Measurements from ENCODE around the gene UBE2F.
"Not testable (repeated sequence)": the region's sequence is repeated elsewhere in the genome, so short reads cannot be mapped to it uniquely, and the experiment has no call there.

The UBE2F gene

DNA sequence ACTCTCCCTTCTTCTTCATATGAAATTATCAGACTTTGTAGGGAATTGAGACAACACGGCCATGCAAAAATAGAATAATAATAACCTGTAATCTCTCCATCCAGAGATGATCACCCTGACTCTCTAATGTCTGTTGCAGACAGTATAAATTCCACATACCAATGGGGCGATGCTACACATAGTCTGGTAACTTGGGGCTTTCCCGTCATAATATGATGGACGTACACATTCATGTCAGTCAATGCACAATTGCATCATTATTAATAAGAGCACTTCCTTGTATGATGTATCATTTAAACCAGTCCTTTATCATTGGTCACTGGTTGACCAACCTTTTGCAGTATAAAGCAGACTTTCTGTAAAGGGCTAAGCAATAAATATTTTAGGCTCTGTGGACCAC lies 54.5 kb downstream of the UBE2F start:
- no peak for DNase-seq (ENCODE audit: low read depth)

DNA sequence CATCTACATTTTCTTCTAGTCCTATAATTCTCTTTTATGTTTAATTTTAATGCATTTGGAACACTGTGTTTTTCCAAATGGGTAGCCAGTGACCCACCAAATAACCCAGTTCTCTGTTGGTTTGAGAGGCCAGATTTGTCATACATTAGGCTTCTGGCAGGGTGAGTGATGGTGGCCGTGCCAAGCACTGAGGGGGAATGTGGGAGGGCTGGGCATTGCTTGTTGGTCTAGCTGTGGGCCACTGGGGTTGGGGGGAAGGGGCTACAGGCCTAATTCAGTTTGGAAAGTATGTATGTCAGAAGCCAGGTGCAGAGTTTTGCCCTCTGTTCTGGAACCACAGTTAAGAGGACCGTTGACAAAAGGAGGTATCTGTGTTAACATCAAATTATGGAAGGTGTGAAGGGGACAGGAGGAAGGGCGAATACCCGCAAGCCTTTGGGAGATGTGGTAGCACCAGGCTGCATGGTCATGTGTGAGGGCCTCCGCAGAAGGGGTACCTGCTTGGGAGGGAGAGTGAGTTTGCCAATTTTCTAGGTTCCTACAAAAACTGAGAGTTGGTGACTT lies 55.9 kb downstream of the UBE2F start:
- no peak for DNase-seq (ENCODE audit: low read depth)

DNA sequence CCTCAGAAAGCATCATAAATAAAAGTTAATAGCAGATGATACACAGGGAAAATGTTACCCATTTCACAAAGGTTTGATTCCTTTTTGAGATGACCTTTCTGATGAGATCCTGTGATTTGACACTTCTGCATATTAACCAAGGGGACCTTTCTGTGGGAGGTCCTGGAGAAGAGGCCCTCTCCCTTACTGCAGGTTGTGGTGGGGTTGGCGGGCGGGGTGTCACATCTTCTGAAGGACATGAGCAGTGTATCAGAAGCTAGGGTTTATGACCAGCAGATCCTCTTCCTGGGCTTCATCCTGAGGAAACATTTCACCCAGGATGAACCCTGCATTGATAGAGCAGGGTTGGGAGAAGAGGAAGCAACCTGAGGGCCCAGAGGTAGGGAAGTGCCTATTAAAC lies 56.8 kb downstream of the UBE2F start:
- no peak for DNase-seq (ENCODE audit: low read depth)

DNA sequence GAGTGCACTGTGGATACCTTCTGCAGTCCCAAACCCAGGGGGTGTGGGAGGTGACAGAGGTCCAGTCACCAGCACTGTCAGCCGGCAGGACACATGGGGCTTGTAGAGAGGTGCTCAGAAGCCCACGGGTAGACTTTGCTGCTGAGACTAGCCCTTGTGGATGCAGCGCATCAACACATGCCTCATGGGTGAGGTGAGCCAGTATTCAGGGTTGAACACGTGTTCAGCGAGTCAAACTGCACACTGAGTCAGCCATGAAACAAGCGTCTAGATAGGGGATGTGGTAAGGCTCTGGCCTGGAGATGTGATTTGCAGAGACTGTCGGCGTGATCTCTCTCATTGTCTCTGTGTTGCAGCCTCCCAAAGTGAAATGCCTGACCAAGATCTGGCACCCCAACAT lies 58.2 kb downstream of the UBE2F start:
- peak; percentile 8 for DNase-seq (ENCODE audit: low read depth)

DNA sequence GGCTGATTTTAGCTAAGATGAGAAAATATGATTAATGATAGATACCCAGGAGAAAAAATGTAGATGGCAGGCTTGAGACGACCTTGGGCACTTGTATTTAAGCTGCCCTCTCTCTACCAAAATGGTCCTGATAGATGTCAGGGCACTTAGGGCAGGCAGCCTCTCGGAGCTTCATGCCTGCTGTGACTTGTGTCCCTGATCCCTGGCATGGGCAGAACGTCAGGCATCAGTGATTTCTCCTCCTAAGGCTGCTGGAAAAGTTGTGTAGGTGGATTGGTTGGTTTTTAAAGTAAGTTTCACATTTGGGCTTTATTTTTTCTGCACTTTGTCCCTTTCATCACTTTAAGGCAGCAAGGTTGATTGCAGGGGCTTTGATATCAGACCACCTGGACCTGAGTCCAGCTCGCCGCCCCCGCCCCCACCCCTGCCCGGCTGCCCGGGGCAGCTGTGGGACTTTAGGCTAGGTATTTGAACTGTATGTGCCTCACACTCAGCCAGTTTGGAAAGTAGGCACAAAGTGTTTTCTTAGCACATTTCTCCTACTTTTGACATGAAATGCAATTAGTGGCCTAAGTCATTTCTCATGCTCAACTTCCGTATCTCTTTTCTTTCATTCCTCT lies 59.0 kb downstream of the UBE2F start:
- DNase-seq (ENCODE audit: low read depth): no peak

DNA sequence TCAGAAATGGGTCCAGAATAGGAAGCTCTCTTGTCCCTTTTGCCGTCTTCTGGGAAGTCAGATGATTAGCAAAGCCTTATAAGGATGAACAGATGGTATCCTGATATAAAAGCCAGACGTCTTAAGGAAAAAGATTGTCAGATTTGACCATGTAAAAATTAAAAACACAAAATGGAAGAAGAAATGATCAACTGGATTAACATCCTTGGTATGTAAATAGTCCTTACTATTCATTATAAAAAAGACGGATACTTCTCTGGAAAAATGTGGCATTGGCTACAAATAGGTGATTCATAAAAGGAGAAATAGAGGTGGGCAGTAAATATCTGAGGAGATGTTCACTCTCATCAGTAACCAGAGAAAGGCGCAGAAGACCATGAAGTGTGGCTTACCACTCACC lies 60.2 kb downstream of the UBE2F start:
- no peak for DNase-seq (ENCODE audit: low read depth)

DNA sequence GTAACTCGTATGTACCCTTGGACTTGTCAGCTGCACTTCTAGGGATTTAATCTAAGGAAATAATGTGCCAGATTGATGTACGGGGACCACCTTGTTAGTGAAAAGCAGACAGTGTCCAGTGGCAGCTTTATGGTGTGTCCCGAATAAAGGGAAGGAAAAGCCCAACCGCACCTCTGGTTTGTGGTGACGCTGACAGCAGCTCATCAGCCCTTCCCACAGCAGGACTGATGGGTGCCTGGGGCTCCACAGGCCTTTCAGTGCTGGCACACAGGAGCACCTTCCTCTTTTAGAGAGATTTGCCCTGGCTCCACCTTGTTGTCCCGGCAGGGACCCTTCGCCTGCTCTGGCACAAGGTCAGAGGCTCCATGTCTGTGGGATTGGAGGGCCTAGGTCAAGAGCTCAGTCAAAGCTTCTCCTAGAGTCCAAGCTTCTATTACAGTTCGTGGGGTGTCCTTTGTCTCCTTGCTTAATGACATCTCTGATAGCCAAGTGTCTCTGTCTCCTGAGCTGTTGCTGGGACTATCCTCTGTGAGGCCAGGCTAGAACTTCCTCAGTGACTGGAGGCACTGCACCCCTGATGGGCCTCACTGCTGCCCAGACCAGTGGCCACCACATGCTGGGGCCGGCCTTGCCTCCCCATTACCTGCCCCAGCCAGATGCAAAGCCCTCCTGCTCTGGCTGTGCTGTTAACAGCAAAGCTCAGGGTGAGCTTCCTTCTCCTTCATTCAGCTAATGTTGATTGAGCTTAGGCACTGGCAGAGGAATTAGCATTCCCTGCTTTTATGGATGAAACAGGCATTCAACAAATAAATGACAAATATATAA lies 61.0 kb downstream of the UBE2F start:
- DNase-seq (ENCODE audit: low read depth): no peak

DNA sequence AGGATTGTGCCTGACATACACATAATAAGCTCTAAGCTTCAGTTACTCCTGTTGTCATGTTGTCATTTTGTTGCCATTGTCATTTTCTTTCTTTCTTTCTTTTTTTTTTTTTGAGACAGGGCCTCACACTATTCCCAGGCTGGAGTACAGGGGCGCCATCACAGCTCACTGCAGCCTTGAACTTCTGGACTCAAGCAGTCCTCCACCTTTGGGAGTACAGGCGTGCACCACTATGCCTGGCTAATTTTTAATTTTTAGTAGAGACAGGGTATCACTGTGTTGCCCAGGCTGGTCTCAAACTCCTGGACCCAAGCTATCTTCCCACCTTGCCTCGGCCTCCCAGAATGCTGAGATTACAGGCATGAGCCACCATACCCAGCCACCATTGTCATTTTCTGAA lies 63.0 kb downstream of the UBE2F start:
- no peak for DNase-seq (ENCODE audit: low read depth)

DNA sequence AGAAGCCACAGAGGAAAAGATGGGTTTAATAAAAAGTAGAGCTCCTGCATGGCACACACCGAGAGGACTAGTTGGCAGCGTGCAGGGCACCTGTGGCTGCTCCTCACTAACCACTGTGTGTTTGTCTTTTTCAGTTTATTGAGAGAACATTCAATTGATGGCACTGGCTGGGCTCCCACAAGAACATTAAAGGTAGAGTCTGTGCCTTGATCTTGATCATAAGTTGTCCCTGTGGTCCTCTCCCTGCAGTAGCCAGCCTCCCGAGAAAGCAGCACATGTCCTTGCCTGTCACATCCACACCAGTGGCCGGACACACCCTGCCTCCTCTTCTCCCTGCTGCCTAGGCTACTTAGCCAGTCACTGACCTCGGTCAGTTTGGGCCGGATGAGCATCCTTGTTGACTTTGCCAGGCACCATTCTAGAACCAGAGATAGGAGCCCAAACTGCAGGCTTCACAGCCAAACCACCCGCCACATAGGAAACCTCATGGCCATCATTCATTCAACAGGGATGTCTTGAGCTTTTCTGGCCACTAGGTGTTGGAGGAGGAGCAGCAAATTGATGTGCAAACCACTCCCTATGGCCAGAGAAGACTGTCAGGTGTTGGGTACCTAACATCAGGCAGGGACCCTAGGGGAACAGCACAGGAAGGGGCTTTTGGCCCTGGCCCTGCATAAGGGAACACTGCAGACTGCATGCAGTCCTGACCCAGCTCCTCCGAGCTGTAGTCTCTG lies 63.8 kb downstream of the UBE2F start:
- DNase-seq (ENCODE audit: low read depth): no peak

DNA sequence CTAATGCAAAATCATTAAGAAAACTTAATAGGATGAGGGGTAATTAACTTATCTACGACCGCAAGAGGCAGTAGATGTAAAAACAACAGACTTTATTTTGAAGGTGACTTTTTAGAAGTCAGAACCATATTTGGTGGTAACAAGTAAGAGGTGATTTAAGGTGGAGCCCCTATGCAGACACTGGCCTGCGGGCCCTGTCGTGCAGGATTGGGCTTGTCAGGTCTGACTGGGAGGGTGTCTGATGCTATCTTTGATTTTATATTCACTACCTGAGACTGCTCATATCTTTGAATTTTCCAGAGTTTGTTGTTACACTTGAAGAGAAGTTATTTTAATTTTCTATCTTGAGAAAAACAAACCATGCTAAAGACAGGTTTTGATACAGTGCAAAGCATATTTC lies 64.9 kb downstream of the UBE2F start:
- no peak for DNase-seq (ENCODE audit: low read depth)

DNA sequence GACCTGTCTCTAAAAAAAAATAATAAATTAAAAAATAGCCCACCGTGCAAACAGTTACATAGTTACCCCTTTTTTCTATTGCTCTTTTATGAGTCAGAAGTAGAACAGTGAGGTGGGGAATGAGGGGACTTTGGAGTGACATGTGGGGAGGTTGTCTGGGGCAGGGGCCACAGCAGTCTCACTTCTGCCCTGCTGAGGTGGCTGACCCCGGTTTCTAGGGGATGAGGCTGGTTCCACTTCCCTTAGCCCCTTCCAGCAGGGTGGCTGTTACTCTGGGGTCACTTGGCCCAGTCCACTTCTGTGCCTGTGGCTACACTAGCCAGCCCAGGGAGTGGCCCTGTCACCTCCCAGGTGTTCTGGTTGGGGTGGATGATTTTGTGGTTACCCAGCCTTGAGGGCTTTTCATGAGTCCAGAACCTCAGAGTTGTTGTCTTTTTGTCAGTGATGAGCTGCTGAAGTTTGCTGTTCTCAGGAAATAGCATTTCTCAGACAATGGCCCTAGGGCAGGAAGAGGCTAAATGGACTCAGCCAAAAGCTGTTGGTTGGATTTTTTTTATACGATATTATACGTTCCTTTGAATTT lies 66.0 kb downstream of the UBE2F start:
- no peak for DNase-seq (ENCODE audit: low read depth)

DNA sequence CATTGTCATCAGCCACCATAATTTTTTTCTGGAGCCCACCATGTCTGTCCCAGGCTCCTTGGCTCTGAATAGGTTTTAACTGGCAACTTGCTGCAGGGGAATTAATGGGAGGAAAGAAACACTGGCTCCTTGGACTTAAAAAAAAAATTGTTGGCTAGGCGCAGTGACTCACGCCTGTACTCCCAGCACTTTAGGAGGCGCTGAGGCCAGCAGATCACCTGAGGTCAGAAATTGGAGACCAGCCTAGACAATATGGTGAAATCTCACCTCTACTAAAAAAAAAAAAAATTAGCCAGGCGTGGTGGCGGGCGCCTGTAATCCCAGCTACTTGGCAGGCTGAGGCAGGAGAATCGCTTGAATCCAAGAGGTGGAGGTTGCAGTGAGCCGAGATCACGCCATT lies 67.2 kb downstream of the UBE2F start:
- DNase-seq (ENCODE audit: low read depth): not testable (repeated sequence)

DNA sequence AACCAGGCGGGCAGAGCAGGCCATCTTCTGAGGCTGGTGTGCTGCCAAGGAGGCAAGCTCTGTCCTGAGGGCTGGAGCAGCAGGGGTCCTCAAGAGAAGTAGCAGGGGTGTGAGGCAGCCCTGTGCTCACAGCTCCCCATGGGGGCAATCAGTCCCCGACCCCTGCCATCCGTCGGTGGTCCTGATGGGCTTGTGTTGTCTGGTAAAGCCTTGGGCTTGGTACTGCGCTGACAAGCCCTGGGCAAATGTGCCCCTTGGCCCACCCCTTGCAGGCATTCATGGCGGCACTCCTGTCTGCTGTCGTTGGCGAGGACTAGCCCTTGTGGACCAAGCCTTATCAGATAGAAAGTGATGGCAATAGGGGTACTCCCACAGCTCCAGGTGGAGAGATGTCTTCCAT lies 71.4 kb downstream of the UBE2F start:
- no peak for DNase-seq (ENCODE audit: low read depth)

DNA sequence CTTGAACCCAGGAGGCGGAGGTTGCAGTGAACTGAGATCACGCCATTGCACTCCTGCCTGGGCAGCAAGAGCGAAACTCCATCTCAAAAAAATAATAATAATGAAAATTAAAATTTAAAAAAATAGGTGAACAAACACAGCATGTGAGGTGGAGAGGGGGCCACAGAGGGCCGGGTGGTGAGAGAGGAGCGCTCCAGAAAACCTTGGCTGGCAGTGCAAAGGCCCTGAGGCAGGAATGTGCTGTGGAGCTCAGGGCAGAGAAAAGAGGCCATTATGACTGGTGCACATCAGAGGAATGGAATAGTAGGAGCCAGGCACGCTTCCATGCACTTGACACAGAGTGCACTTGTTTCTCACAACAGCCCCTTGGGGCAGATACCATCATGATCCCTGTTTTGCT lies 72.3 kb downstream of the UBE2F start:
- DNase-seq (ENCODE audit: low read depth): no peak

DNA sequence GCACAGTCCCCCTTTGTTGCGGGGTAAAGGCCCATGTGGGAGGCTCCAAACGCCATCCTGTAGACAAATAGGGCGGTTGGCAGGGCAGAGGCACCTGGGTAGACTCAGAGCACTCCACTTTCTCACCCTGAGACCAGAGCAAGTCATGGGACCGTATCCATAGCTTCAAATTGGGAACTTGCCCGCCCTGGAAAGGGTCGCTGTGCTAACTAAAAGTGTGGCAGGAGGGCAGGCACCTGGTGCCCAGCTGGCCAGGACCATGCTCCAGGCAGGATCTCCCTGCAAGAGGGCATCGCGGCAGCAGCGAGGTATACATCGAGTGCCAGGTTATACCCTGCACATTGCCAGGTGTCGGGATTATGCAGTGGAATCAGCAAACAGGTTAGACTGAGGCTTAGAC lies 73.2 kb downstream of the UBE2F start:
- DNase-seq (ENCODE audit: low read depth): no peak

DNA sequence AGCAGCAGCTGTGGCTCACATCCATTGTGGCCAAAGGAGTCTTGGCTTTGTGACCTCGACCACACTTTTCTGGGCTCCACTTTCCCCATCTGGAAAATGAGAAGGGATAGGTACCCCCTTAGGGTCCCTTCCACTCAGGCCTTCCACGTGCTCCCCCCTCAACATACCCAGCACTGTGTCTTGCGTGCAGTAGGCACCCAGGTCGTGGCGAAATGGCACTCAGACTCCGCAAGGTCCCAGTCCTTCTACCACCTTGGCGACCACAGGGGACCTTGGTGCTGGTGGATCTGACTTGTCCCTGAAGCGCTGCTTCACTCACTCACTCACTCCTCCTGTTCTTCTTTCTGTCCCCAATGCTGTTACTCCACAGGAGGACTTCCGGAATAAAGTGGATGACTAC lies 74.1 kb downstream of the UBE2F start:
- no peak for DNase-seq (ENCODE audit: low read depth)

DNA sequence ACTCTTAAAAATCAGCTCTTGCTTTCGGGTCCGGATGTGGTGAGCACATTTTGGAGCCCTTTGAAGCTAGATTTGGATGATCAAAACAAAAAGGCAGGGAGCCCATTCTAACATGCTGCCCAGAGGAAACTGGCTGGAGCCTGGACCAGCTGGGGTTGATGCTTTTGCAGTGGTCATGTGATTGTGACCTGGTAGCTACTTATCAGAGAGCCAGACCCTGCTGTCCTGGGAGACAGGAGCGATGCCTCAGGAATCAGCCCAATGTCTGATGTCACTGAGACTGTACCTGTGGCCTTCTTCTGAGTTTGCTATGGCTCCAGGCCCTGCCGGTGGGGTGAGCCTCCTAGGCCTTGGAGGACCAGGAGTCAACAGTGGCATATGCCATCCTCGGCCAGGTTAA lies 75.3 kb downstream of the UBE2F start:
- no peak for DNase-seq (ENCODE audit: low read depth)

DNA sequence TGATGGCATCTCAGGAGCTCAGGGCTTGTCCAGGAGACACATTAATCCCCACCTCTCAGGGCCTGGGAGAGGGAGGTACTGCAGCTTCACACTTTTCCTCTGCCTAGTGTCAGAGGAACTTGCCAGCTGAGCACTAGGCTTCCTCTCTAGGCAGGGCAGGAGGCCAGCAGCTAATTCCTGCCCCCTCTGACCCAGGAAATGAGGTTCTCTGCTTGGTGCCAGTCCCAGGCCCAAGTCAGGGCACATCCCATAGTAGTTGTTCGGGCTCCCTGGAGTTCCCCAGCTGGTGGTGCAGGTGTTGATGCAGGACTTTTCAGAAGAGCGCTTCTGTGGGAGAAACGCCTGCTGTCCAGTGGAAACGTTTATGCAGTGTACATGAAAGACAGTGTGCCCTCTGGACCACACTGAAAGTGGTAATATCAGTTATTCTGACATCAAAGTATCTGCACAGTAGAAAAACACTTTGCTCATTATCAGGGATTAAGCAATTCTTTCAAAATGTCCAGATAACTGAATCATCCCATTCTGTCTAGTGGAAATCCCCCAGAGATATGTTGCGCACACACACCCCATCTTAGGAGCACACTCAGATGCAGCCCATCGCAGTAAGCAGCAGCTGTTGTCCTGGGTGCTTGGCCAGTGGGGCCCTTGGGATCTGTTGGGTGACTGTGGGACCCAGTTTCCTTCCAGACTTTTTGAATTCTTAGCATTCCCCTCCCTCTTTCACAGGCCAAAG lies 76.2 kb downstream of the UBE2F start:
- DNase-seq (ENCODE audit: low read depth): no peak

DNA sequence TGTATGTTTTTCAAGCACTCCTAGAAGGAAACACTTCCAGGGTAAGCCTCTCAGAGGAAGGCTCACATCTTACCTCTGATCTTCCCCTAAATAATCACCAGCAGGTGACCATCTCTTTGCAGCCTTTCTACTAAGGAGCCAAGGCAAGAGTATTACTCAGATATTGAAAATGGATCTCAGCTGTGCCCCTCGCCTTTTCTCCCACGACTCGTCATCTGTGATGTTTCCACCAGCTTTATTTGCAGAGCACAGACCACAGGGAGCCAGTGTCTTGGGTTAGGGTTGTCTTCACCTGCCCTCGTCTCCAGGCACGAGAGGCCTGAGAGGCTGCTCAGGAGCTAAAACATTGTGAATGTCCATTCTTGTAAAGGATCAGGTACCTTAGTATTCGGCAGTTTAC lies 77.0 kb downstream of the UBE2F start:
- no peak for DNase-seq (ENCODE audit: low read depth)

DNA sequence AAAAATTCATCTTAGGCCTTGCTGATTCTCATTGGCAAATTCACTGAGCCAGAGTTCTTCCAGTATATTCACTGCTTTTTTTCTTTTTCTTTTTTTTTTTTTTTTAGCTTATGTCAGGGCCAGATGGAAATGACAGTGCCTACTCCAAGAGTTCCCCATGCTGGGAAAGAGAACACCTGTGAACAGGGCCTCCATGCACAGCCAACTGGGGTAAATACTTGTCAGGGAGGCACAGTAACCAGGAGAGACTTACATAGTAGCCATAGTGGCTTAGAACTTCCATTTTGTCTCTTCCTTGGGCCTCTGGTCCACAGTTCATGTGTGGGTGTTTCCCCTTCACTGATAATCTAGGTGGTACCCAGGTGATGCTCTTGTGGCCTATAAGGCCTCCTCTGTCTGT lies 78.8 kb downstream of the UBE2F start:
- DNase-seq (ENCODE audit: low read depth): no peak

DNA sequence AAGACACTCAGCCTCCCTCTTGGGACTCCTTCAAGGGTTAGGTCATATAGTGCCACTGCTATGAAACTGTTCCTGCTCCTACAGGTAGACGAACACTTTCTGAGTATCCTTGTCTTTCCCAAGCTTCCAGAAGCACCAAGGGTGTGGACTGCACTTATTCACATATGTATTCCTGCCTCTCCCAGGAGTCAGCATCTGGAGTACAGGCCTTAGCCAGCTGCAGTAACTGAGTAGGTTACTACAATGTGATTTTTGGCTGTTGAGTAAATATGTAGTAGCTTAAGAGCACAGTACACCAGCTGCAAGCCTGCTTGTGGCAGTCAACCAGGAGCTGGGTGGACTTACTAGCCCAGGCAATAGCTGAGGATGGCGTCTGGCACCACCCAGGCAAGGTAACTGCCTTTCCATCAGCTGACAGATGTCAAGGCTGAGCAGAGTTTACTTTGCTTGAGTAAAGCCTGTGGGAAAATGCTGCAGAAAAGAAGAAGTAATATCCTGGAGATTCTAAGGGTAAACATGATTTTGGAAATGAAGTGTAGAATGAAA lies 80.0 kb downstream of the UBE2F start:
- DNase-seq (ENCODE audit: low read depth): no peak
